ENCODE measurements around the gene CLIP4.

Gene CLIP4

DNA sequence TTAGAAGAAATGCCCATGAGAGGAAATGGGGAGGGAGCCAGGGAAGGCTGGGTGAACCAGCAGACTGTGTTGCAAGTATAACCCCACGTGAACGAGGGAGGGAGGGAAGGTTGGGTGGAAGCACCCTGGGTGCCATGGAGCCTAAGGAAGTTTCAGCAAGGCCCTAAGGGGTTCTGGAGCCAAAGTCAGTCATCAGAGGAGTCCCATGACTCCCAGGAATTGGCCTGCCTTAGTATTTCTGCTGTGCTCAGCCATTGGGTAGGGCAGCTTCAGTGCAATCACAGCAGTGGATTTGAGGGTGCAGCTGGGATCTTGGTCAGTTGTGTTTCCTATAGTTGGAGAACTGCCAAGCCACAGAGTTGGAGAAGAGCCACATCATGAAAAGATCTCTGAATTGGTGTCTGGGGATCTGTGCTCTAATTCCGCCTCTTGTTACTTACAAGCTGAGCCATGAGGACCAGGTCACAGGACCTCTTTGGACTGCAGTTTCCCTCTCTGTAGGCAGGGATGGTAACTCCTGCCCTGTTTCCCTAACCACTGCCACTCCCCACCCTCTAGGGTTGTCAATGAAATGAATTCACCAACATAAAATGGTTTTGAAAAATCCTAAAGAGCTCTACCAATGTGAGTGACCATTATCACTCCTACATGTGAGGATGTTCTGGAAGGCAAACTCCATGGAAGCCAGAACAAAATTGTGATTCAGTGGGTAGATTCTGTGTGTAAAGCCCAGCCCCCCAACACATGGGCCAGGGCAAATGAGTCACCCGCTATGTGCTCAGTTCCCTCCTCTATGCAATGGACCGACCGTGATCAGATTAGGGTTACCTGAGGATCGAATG is 108.9 kb downstream of the CLIP4 start:
- no peak for DNase-seq

DNA sequence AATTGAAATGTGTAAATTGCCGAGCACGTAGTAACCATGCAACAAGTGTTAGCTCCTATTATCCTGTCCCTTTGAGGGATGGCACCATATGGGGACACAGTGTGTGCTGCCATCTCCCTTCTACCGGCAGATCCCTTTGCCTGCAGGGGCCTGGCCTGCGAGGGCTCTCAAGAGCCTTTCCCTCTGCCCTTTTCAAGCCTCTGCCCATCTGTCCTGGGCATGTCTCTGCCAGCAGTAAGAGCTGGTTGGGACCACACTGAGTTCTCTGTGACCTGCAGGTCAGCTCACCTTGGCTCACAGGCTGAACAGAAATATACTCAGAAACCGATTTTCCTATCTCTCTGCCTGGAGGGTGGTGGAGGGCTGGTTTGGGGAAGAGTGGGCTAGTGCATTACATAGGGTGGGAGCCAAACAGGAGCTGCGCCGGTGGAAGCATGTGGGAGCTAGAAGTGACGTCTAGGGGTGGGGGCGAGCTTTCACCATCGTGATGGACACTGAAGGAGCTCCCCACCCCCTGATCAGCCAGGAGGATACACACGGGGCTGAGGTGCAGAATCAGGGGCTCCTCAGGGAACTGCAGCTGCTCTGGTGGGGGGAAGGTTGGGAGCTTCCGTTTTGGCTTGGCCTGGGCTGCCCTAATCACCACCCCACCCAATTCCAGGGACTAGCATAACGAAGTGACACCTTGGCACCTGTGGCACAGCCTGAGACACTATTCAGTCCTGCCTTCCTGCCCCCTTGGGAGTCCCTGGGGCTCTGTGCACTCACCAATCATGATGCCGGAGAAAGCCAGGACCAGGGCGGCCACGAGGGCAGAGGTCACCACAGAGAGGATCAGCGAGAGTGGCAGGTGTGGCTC is 109.7 kb downstream of the CLIP4 start:
- no peak for DNase-seq

DNA sequence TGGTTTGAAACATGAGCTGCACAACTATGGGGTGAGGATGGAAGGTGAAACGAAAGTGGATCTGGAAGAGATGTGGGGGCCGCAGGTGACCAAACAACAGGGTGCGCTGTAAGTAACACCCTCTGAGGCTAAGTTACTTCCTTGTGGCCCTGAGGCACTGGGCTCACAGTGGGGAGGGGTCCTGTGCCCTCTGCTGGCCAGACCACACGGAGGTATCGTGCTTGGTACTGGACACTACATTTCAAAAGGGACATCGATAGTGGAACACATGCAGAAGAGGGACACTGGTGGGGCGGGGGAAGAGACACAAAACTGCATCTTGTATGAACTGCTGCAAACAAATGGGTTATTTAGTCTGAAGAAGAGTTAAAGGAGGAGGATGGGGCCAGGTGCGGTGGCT is 110.6 kb downstream of the CLIP4 start:
- no peak for DNase-seq

DNA sequence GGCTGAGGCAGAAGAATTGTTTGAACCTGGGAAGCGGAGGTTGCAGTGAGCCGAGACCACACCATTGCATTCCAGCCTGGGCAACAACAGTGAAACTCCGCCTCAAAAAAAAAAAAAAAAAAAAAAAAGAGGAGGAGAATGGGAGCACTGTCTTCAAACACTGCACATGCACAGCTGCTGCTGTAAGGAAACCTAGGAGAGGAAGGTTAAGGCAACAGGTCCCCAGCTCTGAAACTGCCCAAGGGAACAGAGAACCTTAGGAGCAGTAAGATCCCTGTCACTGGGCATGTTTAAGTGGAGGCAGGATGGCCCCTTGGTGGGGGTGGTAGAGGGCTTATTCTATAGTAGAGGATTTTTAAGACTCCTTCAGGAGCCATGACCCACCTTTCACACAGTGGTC is 111.2 kb downstream of the CLIP4 start:
- no peak for DNase-seq

DNA sequence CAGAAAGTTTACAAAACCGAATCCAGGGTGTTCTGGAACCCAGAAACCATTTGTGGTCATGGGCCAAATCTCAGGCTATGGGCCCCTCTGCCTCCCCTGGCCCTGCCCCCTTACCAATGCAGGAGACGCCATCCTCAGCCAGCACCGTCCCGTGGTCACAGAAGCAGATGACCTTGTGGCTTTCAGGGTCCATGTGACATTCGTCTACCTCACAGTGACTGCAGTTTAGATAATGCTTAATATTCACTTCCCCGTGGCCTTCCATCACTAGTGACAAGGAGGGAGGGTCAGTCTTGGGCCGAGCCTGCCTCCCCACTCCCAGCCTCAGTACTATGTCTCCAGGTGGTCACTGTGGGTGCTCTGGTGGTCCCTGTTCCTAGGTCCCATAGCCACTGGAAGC is 111.6 kb downstream of the CLIP4 start:
- DNase-seq: no peak

DNA sequence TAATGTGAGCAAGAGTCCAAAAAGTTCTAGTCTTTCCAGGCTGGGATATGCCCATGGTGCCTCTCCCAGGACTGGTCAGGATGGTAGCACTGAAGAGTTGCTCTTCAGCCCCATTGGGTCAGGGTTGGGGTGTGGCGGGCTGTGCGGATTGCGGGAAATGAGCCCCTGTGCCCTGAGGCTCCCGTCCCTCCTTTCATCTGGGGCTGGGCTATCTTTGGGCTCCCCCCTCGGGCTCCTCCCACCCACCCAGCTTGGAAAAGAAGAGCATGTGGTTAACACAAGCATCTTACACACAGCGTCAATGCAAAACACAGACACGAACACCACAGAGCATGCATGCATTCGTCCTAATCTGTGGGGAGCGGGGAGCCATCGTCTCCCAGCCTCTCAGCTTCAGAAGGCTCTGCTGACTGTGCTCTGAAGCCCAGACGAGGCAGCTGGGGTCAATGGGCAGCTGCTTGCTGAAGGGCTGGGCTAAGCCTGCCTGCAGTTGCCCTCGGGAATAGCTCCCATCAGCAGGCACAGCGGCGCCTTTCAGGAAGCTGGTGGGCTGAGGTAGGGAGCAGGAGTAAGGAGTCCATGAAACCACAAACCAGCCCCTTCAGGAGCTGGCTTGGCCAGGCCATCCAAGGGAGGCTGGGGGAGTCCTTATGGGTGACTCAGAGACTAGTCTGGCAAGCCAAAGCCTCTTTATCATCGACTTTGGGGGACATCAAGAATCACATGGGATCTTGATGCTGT is 112.9 kb downstream of the CLIP4 start:
- DNase-seq: no peak

DNA sequence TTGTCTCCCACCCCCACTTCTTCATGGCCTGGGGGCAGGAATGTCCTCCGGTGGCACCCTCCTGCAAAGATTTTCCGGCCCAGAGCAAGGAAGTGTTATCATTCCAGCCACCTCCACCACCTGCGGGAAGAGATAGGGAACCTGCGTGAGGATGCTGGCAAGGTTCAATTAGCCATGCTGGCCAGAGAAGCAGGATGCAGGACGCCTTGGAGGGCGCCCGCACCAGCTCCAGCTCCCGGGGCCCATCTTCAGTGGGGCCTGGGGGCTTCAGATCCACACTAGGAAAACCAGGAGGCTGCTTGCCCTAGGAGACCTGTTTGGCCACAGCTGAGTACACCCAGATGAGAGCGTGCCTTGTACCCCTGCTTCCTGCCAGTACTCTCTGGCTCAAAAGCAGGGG is 113.7 kb downstream of the CLIP4 start:
- DNase-seq: no peak

DNA sequence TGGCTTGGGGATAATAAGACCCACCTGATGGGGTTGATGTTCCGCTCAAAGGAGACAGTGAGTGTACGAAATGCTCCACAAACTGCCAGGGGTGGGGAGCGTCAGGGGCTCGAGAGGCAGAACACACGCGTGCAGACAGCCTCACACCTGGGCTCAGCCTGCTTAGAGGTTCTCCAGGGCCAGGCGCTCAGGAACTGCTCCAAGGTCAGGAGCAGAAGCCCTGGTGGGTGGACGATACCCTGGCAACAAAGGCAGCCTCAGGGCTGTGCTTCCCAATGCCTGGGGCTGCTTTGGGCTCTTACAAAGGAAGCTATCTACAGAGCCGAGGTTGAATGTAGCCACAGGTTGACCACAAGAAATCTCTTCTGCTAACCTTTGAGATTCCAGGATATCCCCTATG is 114.4 kb downstream of the CLIP4 start:
- DNase-seq: no peak

DNA sequence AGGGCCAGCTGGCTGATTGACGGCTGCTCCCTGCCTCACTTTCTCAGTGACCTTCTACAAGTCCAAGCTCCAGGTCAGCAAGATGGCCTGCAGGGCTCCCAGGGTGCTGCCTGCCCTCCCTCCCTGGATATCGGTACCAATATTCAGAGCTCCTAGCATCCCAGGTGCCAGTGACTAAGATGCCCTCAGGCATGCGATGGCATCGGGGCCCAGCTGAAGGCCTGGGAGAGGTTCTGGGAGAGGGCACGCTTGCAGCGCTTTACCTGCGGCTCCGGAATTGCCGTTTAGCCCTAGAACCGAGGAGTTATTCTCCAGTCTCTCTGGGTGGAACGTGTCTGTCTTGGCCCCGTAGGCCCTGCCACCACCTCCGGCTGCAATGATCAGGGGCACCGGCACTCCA is 116.8 kb downstream of the CLIP4 start:
- no peak for DNase-seq

DNA sequence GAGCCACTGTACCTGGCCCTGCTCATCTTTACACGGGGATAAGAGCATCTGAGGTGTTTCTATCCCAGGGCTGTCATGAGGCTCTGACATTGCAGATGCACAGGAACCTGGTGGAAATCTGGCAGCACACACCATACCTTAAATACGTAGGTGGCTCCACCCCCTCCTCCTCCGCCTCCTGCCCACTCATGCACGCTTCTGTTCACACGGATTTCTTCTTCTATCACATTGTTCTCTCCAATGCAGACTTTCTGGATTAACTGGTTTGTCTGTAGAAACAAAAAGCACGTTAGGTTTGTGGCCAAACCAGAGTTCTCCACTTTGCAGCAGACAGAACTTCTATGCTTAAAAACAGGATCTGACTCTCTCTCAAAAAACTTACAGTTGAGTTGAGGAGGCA is 118.2 kb downstream of the CLIP4 start:
- no peak for DNase-seq

DNA sequence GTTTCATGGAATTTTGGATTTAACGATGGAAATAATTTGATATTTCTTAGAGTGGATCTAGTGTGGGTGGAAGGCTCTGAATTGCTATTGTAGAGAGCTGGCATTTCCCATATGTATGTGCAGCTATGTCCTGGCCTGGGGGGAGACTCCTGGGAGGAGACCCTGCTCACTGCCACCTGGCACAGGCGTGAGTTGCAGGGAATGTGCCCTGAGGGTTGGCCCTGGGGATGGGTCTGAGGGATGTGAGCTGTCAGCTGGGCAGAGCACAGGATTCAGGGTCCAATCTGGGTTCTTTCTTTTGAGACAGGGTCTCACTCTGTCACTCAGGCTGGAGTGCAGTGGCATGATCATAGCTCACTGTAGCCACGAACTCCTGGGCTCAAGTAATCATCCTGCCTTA is 120.2 kb downstream of the CLIP4 start:
- no peak for DNase-seq

DNA sequence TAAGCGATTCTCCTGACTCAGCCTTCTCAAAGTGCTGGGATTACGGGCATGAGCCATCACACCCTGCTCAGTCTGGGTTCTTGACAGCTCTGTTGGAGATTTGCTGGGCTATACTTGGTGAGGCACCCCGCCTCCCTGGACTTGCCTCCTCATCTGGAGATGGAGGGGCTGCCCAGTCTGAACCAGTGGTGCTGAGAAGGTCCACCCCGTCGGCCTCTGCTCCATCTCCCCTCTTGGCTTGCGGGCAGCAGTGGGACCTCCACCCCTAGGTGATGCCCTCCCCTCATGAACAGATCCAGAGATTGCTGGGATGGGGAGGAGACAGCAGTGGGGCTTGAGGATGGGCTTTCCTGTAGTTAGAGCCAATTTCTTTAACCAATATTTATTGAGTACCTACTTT is 120.9 kb downstream of the CLIP4 start:
- no peak for DNase-seq

DNA sequence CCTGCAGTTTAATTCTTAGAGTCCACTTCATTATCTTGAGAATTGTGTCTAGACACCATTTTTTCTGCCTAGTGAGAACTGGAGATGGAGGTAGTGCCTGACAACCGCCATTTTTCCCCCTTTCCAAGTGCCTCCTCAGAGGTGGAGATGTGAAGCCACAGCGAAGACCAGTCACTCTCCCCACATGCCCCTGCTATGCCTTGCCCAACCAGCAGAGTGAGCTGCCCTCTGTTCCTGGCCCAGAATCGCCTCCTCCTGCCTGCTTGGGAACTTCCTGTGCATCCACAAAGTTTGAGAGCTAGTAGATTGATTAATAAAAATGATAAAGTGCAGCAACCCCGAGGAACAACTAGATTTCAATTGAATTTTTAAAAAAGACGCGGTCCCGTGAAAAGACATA is 123.3 kb downstream of the CLIP4 start:
- DNase-seq: no peak
